HCT116 (cell line): ENCODE measurements around the gene TGFBR3. TPM values are rescaled to one million over a fixed set of nuclear protein-coding genes. Genes with fewer than 3 reads are reported as not detected.

ENCODE experiments used
- ATAC-seq: fragments of 200-7000 bp; cut with Tn5 transposase; 2 replicates; pipeline ENCODE4 v1.9.1; 2020; ENCODE audit warnings: mild to moderate bottlenecking, moderate library complexity
- BruUV-seq: library from RNA; stranded (reverse); fragments of 400-500 nt; replicated peaks from 2 replicates; lab custom pipeline; 2021; lab: Mats Ljungman, UMichigan
- CTCF ChIA-PET: fragments of 300-600 bp; sonication (Branson Sonifier 250); formaldehyde crosslinking; loops from one replicate; lab custom pipeline; 2021; ENCODE audit warnings: antibody characterized with exemption; lab: Charles Lee
- POLR2A ChIA-PET: fragments of 300-600, 350-600 bp; sonication (Branson Sonifier 250); formaldehyde crosslinking; loops from one replicate; lab custom pipeline; 2021; ENCODE audit warnings: antibody characterized with exemption; lab: Charles Lee
- RAD21 ChIA-PET, 2 experiments: fragments of 300-600 bp; sonication (Branson Sonifier 250); formaldehyde crosslinking; loops; one replicate each; lab custom pipeline; 2023; ENCODE audit warnings: low total read pairs in 2 of 2; ENCODE audit not compliant: uncharacterized antibody in 2 of 2, unreplicated experiment in 2 of 2, low non-redundant PET in 1 of 2; lab: Charles Lee
- DNase-seq: peaks from one replicate; pipeline ENCODE4 v3.0.0-alpha.2; 2010; ENCODE audit warnings: low read depth, low spot score
- H2AFZ ChIP-seq: fragments of 200-600 bp; shearing (Covaris generic), sonication (generic); 2 replicates; pipeline ENCODE4 v1.6.1; 2017; ENCODE audit warnings: low read depth, mixed run types, mixed read lengths, antibody characterized with exemption, low read length; ENCODE audit not compliant: poor library complexity, severe bottlenecking
- H3K27ac ChIP-seq: 2 replicates; pipeline ENCODE4 v1.5.1; 2012; ENCODE audit warnings: low read depth, low read length
- H3K27me3 ChIP-seq: fragments of 200-600 bp; sonication (generic); 2 replicates; pipeline ENCODE4 v1.6.1; 2016; ENCODE audit warnings: mixed run types, low read length, mixed read lengths; ENCODE audit not compliant: insufficient read depth
- H3K36me3 ChIP-seq, 2 experiments: fragments of 200-500 bp in 1 of 2; fragments of 200-600 bp in 1 of 2; sonication (Bioruptor generic) in 1 of 2; sonication (generic) in 1 of 2; 2 replicates each; pipeline versions ENCODE4 v1.5.1 to v1.6.1; 2014 to 2016; ENCODE audit warnings: low read length in 2 of 2, inconsistent platforms in 1 of 2, mixed read lengths in 1 of 2, mixed run types in 1 of 2; ENCODE audit not compliant: insufficient read depth in 2 of 2, control insufficient read depth in 1 of 2
- H3K4me1 ChIP-seq, 2 experiments: fragments of 200-600 bp in 1 of 2; sonication (generic) in 1 of 2; 2 replicates each; pipeline versions ENCODE4 v1.5.1 to v1.6.1; 2012 to 2017; ENCODE audit warnings: low read length in 2 of 2, inconsistent platforms in 1 of 2, mild to moderate bottlenecking in 1 of 2, mixed read lengths in 1 of 2, mixed run types in 1 of 2, moderate library complexity in 1 of 2; ENCODE audit not compliant: insufficient read depth in 2 of 2, control insufficient read depth in 1 of 2
- H3K4me2 ChIP-seq: fragments of 200-600 bp; sonication (generic); 2 replicates; pipeline ENCODE4 v1.6.1; 2017; ENCODE audit warnings: mixed run types, low read length, mixed read lengths
- H3K4me3 ChIP-seq, 2 experiments: fragments of 200-600 bp in 1 of 2; sonication (generic) in 1 of 2; replicated peaks in 1 of 2; 2 replicates each; pipeline ENCODE4 v1.5.1; 2011 to 2016; ENCODE audit warnings: low read length in 2 of 2, control low read depth in 1 of 2, low read depth in 1 of 2, mild to moderate bottlenecking in 1 of 2, mixed read lengths in 1 of 2, mixed run types in 1 of 2
- H3K79me2 ChIP-seq: fragments of 200-600 bp; sonication (generic); 2 replicates; pipeline ENCODE4 v1.6.1; 2017; ENCODE audit warnings: mild to moderate bottlenecking, mixed run types, low read length, moderate library complexity, mixed read lengths; ENCODE audit not compliant: insufficient read depth
- H3K9ac ChIP-seq: fragments of 200-600 bp; sonication (generic); 2 replicates; pipeline ENCODE4 v1.6.1; 2016; ENCODE audit warnings: low read length, mixed read lengths
- H3K9me2 ChIP-seq: fragments of 200-600 bp; sonication (generic), shearing (Covaris generic); 2 replicates; pipeline ENCODE4 v1.6.1; 2017; ENCODE audit warnings: mixed run types, mild to moderate bottlenecking, moderate library complexity; ENCODE audit not compliant: insufficient read depth
- H3K9me3 ChIP-seq, 2 experiments: fragments of 200-500 bp in 1 of 2; fragments of 200-600 bp in 1 of 2; sonication (Bioruptor generic) in 1 of 2; sonication (generic) in 1 of 2; 2 replicates each; pipeline ENCODE4 v1.6.1; 2014 to 2017; ENCODE audit warnings: low read length in 2 of 2, mixed read lengths in 2 of 2, inconsistent platforms in 1 of 2, low read depth in 1 of 2, mild to moderate bottlenecking in 1 of 2, mixed run types in 1 of 2, moderate library complexity in 1 of 2; ENCODE audit not compliant: control insufficient read depth in 1 of 2, insufficient read depth in 1 of 2
- H4K20me1 ChIP-seq: fragments of 200-600 bp; sonication (generic), shearing (Covaris generic); 2 replicates; pipeline ENCODE4 v1.6.1; 2017; ENCODE audit warnings: mixed run types, mild to moderate bottlenecking, moderate library complexity; ENCODE audit not compliant: insufficient read depth
- EGR1 ChIP-seq: IDR thresholded peaks from 2 replicates; pipeline ENCODE4 v1.6.1; 2012; ENCODE audit warnings: low read depth
- EZH2 ChIP-seq: fragments of 200-600 bp; sonication (generic); IDR thresholded peaks from 2 replicates; pipeline ENCODE4 v1.6.1; 2017; ENCODE audit warnings: antibody characterized with exemption, mixed run types
- FOSL1 ChIP-seq: IDR thresholded peaks from 2 replicates; pipeline ENCODE4 v1.6.1; 2012; ENCODE audit warnings: low read depth
- POLR2A ChIP-seq: IDR thresholded peaks from 2 replicates; pipeline ENCODE4 v1.7.0; 2011; ENCODE audit warnings: borderline replicate concordance; ENCODE audit not compliant: insufficient read depth, insufficient read length; ENCODE audit errors: extremely low read depth
- SIN3A ChIP-seq: IDR thresholded peaks from 2 replicates; pipeline ENCODE4 v1.6.1; 2012; ENCODE audit warnings: low read depth
- SP1 ChIP-seq: IDR thresholded peaks from 2 replicates; pipeline ENCODE4 v1.6.1; 2012; ENCODE audit warnings: low read depth
- SRF ChIP-seq: IDR thresholded peaks from 2 replicates; pipeline ENCODE4 v1.6.1; 2012; ENCODE audit warnings: low read depth
- TCF7L2 ChIP-seq: IDR thresholded peaks from 2 replicates; pipeline ENCODE4 v1.7.0; 2011; ENCODE audit warnings: borderline replicate concordance, inconsistent platforms; ENCODE audit not compliant: insufficient read depth, insufficient read length; ENCODE audit errors: extremely low read depth
- YY1 ChIP-seq: IDR thresholded peaks from 2 replicates; pipeline ENCODE4 v1.6.1; 2011; ENCODE audit warnings: low read length, low read depth, moderate library complexity, mild to moderate bottlenecking; ENCODE audit not compliant: insufficient replicate concordance; ENCODE audit errors: extremely low read depth
- ZFX ChIP-seq: fragments of 450-650 bp; IDR thresholded peaks from 2 replicates; pipeline ENCODE4 v1.6.1; 2017
- ZNF274 ChIP-seq: fragments of 200-500 bp; sonication (Bioruptor generic); IDR thresholded peaks from 2 replicates; pipeline ENCODE4 v1.6.1; 2014; ENCODE audit warnings: mild to moderate bottlenecking, low read depth, low read length, inconsistent platforms
- intact Hi-C: fragments of 100-400 bp; cut with micrococcal nuclease; formaldehyde crosslinking; loops from 2 replicates; pipeline ENCODE4 v1.10.0; 2022
- total RNA-seq: library from RNA; stranded (reverse); gene quantifications from one replicate; pipeline ENCODE4 v1.2.1, GENCODE V29; 2021; ENCODE audit not compliant: unreplicated experiment
- TF ChIP-seq, protein P1 (sequence below), 3 experiments: fragments of 200-600 bp in 1 of 3; sonication (generic) in 1 of 3; IDR thresholded peaks in 2 of 3; conservative IDR thresholded peaks in 1 of 3; 2 replicates each; pipeline ENCODE4 v1.5.1; 2012 to 2017; ENCODE audit warnings: low read depth in 2 of 3, low read length in 2 of 3, antibody characterized with exemption in 1 of 3, borderline replicate concordance in 1 of 3, control low read depth in 1 of 3, mild to moderate bottlenecking in 1 of 3, mixed read lengths in 1 of 3, mixed run types in 1 of 3, moderate library complexity in 1 of 3; ENCODE audit not compliant: insufficient read depth in 1 of 3
- TF ChIP-seq, protein P2 (sequence below): IDR thresholded peaks from 2 replicates; pipeline ENCODE4 v1.6.1; 2012
- TF ChIP-seq, protein P3 (sequence below): IDR thresholded peaks from 2 replicates; pipeline ENCODE4 v1.6.1; 2011; ENCODE audit warnings: mild to moderate bottlenecking, low read length, moderate library complexity; ENCODE audit not compliant: insufficient replicate concordance; ENCODE audit errors: extremely low read depth
- TF ChIP-seq, protein P4 (sequence below): IDR thresholded peaks from 2 replicates; pipeline ENCODE4 v1.6.1; 2012; ENCODE audit warnings: low read depth

TGFBR3 gene
- total RNA-seq, 1 experiment from 2014 or later: 7.1 TPM

DNA sequence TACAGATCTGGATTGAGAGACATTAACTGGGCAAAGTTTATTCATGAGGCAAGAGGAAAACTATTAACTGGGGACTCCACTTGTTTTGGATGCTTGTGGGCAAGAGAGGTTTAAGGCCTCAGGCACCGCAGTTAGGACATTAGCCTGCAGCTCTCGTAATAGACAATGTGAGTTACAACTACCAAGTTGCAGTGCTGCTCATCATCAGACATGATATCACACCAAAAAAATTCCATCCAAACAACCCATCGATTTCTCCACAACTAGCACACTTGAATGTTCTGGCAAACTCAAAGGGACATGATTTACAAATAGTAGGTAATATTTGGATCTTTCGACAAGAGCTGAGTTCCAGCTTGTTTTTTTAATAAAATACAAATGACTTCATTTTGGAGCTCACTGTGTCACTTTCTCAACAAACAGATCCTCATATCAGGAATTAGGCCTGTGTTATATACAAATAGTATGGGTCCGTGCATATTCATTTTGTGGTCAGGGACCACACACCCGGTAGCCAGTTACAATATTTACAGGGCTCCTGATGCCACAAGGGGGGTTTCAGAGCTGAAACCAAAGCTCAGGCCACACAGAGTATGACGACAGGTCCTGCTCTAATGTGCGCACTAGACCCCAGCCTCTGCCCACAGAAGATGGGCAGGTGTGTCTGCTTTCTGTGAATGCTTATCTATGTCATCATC is 128.0 kb downstream of the TGFBR3 start:
- RAD21 ChIA-PET: no interaction called here
- H3K4me3 ChIP-seq: no peak overlapping the region
- no peaks in the 10 kb centered on the region for H3K9me3 ChIP-seq
- no peaks in the 10 kb centered on the region for H3K9me2 ChIP-seq
- no peak overlapping the region for H3K27ac ChIP-seq
- H3K27me3 ChIP-seq: no peaks in the 10 kb centered on the region
- H3K36me3 ChIP-seq: no peaks in the 10 kb centered on the region
- H4K20me1 ChIP-seq: no peaks in the 10 kb centered on the region
- H3K9ac ChIP-seq: no peak overlapping the region
- POLR2A ChIA-PET: no interaction called here
- H3K79me2 ChIP-seq: no peaks in the 10 kb centered on the region
- CTCF ChIA-PET: no interaction called here
- BruUV-seq: no TSS peak
- H2AFZ ChIP-seq: no peak overlapping the region
- H3K4me1 ChIP-seq: no peaks in the 10 kb centered on the region
- H3K4me2 ChIP-seq: no peak overlapping the region
- ATAC-seq (no peak), DNase-seq (no peak)
- TF ChIP-seq, protein P1, sequence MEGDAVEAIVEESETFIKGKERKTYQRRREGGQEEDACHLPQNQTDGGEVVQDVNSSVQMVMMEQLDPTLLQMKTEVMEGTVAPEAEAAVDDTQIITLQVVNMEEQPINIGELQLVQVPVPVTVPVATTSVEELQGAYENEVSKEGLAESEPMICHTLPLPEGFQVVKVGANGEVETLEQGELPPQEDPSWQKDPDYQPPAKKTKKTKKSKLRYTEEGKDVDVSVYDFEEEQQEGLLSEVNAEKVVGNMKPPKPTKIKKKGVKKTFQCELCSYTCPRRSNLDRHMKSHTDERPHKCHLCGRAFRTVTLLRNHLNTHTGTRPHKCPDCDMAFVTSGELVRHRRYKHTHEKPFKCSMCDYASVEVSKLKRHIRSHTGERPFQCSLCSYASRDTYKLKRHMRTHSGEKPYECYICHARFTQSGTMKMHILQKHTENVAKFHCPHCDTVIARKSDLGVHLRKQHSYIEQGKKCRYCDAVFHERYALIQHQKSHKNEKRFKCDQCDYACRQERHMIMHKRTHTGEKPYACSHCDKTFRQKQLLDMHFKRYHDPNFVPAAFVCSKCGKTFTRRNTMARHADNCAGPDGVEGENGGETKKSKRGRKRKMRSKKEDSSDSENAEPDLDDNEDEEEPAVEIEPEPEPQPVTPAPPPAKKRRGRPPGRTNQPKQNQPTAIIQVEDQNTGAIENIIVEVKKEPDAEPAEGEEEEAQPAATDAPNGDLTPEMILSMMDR (IDR thresholded peaks at IDR 0.05 in 2 of 3, conservative IDR thresholded peaks at IDR 0.05 in 1 of 3; ENCODE audit: borderline replicate concordance in 1 of 3, insufficient read depth in 1 of 3, low read depth in 2 of 3, low read length in 2 of 3): no peak
- TF ChIP-seq, protein P2, sequence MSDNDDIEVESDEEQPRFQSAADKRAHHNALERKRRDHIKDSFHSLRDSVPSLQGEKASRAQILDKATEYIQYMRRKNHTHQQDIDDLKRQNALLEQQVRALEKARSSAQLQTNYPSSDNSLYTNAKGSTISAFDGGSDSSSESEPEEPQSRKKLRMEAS: no peak
- TF ChIP-seq, protein P3, sequence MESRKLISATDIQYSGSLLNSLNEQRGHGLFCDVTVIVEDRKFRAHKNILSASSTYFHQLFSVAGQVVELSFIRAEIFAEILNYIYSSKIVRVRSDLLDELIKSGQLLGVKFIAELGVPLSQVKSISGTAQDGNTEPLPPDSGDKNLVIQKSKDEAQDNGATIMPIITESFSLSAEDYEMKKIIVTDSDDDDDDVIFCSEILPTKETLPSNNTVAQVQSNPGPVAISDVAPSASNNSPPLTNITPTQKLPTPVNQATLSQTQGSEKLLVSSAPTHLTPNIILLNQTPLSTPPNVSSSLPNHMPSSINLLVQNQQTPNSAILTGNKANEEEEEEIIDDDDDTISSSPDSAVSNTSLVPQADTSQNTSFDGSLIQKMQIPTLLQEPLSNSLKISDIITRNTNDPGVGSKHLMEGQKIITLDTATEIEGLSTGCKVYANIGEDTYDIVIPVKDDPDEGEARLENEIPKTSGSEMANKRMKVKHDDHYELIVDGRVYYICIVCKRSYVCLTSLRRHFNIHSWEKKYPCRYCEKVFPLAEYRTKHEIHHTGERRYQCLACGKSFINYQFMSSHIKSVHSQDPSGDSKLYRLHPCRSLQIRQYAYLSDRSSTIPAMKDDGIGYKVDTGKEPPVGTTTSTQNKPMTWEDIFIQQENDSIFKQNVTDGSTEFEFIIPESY: no peak
- TF ChIP-seq YY1 (no peak), TCF7L2 (no peak), FOSL1 (no peak), SP1 (no peak), EGR1 (no peak), SRF (no peak), ZFX (no peak), SIN3A (no peak), POLR2A (no peak), ZNF274 (no peak), EZH2 (no peak)
- TF ChIP-seq, protein P4, sequence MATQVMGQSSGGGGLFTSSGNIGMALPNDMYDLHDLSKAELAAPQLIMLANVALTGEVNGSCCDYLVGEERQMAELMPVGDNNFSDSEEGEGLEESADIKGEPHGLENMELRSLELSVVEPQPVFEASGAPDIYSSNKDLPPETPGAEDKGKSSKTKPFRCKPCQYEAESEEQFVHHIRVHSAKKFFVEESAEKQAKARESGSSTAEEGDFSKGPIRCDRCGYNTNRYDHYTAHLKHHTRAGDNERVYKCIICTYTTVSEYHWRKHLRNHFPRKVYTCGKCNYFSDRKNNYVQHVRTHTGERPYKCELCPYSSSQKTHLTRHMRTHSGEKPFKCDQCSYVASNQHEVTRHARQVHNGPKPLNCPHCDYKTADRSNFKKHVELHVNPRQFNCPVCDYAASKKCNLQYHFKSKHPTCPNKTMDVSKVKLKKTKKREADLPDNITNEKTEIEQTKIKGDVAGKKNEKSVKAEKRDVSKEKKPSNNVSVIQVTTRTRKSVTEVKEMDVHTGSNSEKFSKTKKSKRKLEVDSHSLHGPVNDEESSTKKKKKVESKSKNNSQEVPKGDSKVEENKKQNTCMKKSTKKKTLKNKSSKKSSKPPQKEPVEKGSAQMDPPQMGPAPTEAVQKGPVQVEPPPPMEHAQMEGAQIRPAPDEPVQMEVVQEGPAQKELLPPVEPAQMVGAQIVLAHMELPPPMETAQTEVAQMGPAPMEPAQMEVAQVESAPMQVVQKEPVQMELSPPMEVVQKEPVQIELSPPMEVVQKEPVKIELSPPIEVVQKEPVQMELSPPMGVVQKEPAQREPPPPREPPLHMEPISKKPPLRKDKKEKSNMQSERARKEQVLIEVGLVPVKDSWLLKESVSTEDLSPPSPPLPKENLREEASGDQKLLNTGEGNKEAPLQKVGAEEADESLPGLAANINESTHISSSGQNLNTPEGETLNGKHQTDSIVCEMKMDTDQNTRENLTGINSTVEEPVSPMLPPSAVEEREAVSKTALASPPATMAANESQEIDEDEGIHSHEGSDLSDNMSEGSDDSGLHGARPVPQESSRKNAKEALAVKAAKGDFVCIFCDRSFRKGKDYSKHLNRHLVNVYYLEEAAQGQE: no peak
- intact Hi-C loops: no loop called here
